ENCODE data around the gene PCLO.

DNA sequence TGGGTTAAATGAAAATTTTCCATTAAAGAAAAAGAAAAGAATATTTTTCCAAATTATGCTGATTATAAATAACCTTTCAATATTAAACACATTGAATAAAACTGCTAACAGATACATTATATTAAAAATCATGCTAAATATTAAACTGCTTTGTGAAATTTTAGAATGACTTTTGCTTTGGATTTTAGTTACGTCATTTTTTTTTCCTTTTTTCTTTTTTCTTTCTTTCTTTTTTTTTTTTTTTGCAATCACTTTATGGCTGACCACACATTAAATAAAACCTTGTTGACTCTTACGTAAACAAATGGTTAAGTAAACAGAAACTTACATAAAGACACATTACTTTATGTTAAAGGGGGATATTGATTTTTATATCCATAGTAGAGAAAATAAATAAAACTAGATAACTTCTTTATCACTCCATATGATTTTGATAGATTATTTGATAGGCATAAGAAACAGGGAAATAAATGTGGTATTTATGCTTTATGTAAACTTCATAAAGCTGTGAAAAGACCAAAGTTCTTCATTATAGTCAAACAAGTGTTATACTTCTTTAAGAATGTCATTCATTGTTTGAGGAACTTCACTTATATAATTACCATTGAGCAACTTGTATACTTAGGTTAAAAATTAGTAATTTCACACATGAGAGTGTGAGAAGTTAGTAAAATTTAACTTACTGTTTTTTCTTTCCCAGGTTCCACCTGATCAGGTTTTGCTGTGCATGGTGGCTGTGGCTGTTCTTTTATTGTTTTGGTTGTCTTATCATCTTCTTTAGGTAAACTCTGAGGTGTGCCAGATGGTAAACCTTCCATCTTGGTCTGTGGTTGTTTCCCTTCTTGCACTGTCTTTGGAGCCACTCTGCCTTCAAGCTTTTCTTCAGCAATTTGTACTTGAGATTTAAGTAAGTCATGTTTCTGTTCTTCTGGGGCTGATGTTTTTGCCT, 197.3 kb downstream of the PCLO start:
- TF ChIP-seq ELF4 (IDR thresholded peaks at IDR 0.05) (no peak), BHLHE40 (IDR thresholded peaks at IDR 0.05; ENCODE audit: borderline replicate concordance) (no peak), L3MBTL2 (conservative IDR thresholded peaks at IDR 0.05) (no peak), SUZ12 (IDR thresholded peaks at IDR 0.05) (no peak), NFRKB (IDR thresholded peaks at IDR 0.05) (no peak), LEF1 (IDR thresholded peaks at IDR 0.05; ENCODE audit: borderline replicate concordance) (no peak), SP1 (IDR thresholded peaks at IDR 0.05) (no peak), FOXM1 (IDR thresholded peaks at IDR 0.05; ENCODE audit: borderline replicate concordance) (no peak)
